ENCODE results near the gene ATP6V1A. TPM values are rescaled to one million over a fixed set of nuclear protein-coding genes. Genes with fewer than 3 reads are reported as not detected.

Gene ATP6V1A
- total and polyA plus RNA-seq, 2 of the 13 experiments (the other 11 are each of a cell fraction or from before 2014, with no cell fraction given), result 23.4 to 95.1 TPM

DNA sequence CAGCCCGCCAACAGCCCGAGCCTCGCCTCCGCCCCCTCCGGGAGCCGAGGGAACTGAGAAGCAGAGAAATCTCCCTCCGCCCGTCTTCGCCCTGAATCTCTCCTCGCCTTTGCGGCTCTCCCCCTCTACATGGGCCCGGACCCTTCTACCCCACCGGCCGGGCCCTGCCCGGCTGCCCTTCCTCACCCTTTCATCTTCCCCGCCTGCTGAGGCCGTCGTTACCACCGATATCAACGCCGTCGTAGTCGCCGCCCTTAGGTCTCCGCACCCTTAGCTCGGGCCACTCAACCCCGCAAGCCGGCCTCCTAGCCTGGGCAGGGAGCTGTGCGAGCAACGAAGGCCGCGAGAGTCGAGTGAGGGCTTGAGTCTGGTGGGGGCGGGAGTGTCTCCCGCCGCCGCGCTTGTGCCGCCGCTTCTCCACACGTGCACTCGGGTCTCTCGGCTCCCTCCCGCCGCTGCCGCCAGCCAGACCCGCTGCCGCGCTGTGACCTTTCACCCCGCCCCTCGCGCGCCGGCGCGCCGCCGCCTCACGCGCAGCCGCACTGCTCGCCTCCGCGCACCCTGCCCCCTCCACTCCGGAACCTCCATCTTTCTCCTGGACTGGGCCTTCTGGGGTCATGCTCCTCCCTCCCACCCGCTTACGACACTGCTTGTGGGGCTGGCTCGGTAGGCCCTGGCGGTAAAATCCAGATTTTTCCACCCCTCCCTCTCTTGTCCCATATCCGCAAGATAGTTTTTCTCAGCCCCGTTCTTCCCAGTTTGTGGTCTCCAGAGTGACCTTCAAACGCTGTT is 883 bp upstream of the ATP6V1A start, which contains the start of gene NAA50 (continued):
- TF ChIP-seq ZSCAN20 (CRISPR knock-in tag; IDR thresholded peaks at IDR 0.05; ENCODE audit: borderline replicate concordance), result no peak
- TF ChIP-seq ZNF329 (CRISPR knock-in tag; IDR thresholded peaks at IDR 0.05; ENCODE audit: low read depth), result peak; percentile 79
- 0 out of 2 replicates have a peak, but pooled peaks have one; percentile 38 for TF ChIP-seq ZNF468 (CRISPR knock-in tag; IDR thresholded peaks at IDR 0.05)
- TF ChIP-seq ZFP1 (CRISPR knock-in tag; IDR thresholded peaks at IDR 0.05), result no peak; the same call in 1 of the 2 replicates
- TF ChIP-seq FOXK2 (IDR thresholded peaks at IDR 0.05), result no peak
- TF ChIP-seq, protein P1, sequence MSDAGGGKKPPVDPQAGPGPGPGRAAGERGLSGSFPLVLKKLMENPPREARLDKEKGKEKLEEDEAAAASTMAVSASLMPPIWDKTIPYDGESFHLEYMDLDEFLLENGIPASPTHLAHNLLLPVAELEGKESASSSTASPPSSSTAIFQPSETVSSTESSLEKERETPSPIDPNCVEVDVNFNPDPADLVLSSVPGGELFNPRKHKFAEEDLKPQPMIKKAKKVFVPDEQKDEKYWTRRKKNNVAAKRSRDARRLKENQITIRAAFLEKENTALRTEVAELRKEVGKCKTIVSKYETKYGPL (CRISPR knock-in tag; IDR thresholded peaks at IDR 0.05), result no peak
- peak; percentile 33 to 50; a peak in 1 of 4 replicates for TF ChIP-seq EP300 (IDR thresholded peaks at IDR 0.05; ENCODE audit: low read depth in 2 of 2, low read length in 2 of 2)
- TF ChIP-seq EP300 (CRISPR knock-in tag; IDR thresholded peaks at IDR 0.05; ENCODE audit: borderline replicate concordance), result no peak; the same call in 1 of the 2 replicates
- TF ChIP-seq, protein P2, sequence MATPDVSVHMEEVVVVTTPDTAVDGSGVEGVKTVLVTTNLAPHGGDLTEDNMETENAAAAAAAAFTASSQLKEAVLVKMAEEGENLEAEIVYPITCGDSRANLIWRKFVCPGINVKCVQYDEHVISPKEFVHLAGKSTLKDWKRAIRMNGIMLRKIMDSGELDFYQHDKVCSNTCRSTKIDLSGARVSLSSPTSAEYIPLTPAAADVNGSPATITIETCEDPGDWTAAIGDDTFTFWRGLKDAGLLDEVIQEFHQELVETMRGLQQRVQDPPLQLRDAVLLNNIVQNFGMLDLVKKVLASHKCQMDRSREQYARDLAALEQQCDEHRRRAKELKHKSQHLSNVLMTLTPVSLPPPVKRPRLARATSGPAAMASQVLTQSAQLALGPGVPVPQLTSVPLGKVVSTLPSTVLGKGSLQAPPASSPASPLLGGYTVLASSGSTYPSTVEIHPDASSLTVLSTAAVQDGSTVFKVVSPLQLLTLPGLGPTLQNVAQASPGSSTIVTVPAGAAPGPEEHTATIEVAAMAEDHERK (CRISPR knock-in tag; IDR thresholded peaks at IDR 0.05; ENCODE audit: low read depth), result no peak
- no peak; the same call in 1 of the 2 replicates for TF ChIP-seq ZMYM2 (CRISPR knock-in tag; IDR thresholded peaks at IDR 0.05)
- no peak for TF ChIP-seq ZFP37 (CRISPR knock-in tag; IDR thresholded peaks at IDR 0.05; ENCODE audit: borderline replicate concordance)
- no peak for TF ChIP-seq DPF2 (CRISPR knock-in tag; IDR thresholded peaks at IDR 0.05; ENCODE audit: borderline replicate concordance, low read depth)
- TF ChIP-seq TCF7L2 (IDR thresholded peaks at IDR 0.05; ENCODE audit: low read depth, low read length), result no peak
- 0 out of 2 replicates have a peak, but pooled peaks have one; percentile 16 for TF ChIP-seq FOXK1 (CRISPR knock-in tag; IDR thresholded peaks at IDR 0.05; ENCODE audit: borderline replicate concordance, low read depth)
- 0 out of 2 replicates have a peak, but pooled peaks have one; percentile 51 for TF ChIP-seq ZSCAN9 (CRISPR knock-in tag; IDR thresholded peaks at IDR 0.05; ENCODE audit: borderline replicate concordance)
- peak in 1 of 2 experiments; percentile 18; a peak in 2 of 4 replicates for TF ChIP-seq KLF16 (CRISPR knock-in tag; IDR thresholded peaks at IDR 0.05)
- TF ChIP-seq ZNF451 (CRISPR knock-in tag; IDR thresholded peaks at IDR 0.05), result peak; percentile 75; the same call in 1 of the 2 replicates
- TF ChIP-seq HINFP (CRISPR knock-in tag; IDR thresholded peaks at IDR 0.05; ENCODE audit: low read depth), result 0 out of 2 replicates have a peak, but pooled peaks have one; percentile 4
- TF ChIP-seq, protein P3, sequence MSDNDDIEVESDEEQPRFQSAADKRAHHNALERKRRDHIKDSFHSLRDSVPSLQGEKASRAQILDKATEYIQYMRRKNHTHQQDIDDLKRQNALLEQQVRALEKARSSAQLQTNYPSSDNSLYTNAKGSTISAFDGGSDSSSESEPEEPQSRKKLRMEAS (IDR thresholded peaks at IDR 0.05), result peak; percentile 93
- TF ChIP-seq YEATS4 (CRISPR knock-in tag; IDR thresholded peaks at IDR 0.05; ENCODE audit: borderline replicate concordance), result peak; percentile 91
- no peak for TF ChIP-seq ZNF782 (CRISPR knock-in tag; IDR thresholded peaks at IDR 0.05; ENCODE audit: borderline replicate concordance)
- TF ChIP-seq GFI1 (CRISPR knock-in tag; IDR thresholded peaks at IDR 0.05; ENCODE audit: borderline replicate concordance), result peak; percentile 57; the same call in 1 of the 2 replicates
- 0 out of 2 replicates have a peak, but pooled peaks have one; percentile 76 for TF ChIP-seq ZNF879 (CRISPR knock-in tag; IDR thresholded peaks at IDR 0.05)
- no peak for TF ChIP-seq ZNF205 (CRISPR knock-in tag; IDR thresholded peaks at IDR 0.05)
- no peak for TF ChIP-seq ZNF83 (CRISPR knock-in tag; IDR thresholded peaks at IDR 0.05; ENCODE audit: borderline replicate concordance)
- no peak for TF ChIP-seq RFX1 (IDR thresholded peaks at IDR 0.05)
